GM12878 (cell line): ENCODE data around the gene PRSS12. TPM values are rescaled to one million over a fixed set of nuclear protein-coding genes. Genes with fewer than 3 reads are reported as not detected.
A peak's percentile ranks its signal among the peaks of the same experiment; 100 is the strongest.

Experiments
- ATF3 ChIP-seq: IDR thresholded peaks from 2 replicates; pipeline ENCODE4 v1.6.1; 2011; ENCODE audit warnings: low read depth, mild to moderate bottlenecking, low read length, moderate library complexity, borderline replicate concordance; ENCODE audit errors: extremely low read depth
- ATF7 ChIP-seq: fragments of 450-650 bp; IDR thresholded peaks from 2 replicates; pipeline ENCODE4 v1.6.1; 2016; ENCODE audit warnings: low read depth, mild to moderate bottlenecking
- BHLHE40 ChIP-seq, 2 experiments: fragments of 450-650 bp in 1 of 2; IDR thresholded peaks; 2 replicates each; pipeline ENCODE4 v1.6.1; 2011 to 2017; ENCODE audit warnings: low read depth in 2 of 2, borderline replicate concordance in 1 of 2, improper control_type of control experiment in 1 of 2, low read length in 1 of 2, mild to moderate bottlenecking in 1 of 2
- BMI1 ChIP-seq: fragments of 450-650 bp; IDR thresholded peaks from 2 replicates; pipeline ENCODE4 v1.6.1; 2016; ENCODE audit warnings: mild to moderate bottlenecking, moderate library complexity, borderline replicate concordance
- CHD4 ChIP-seq: fragments of 200-600 bp; sonication (generic); IDR thresholded peaks from 2 replicates; pipeline ENCODE4 v1.6.1; 2016; ENCODE audit warnings: mild to moderate bottlenecking
- EED ChIP-seq: sonication (generic); IDR thresholded peaks from 2 replicates; pipeline ENCODE4 v1.6.1; 2016; ENCODE audit warnings: antibody characterized with exemption, low read depth
- ETV6 ChIP-seq, 2 experiments: fragments of 450-650 bp in 1 of 2; IDR thresholded peaks in 1 of 2; conservative IDR thresholded peaks in 1 of 2; 2 replicates each; pipeline ENCODE4 v1.6.1; 2014; ENCODE audit warnings: antibody characterized with exemption in 1 of 2, borderline replicate concordance in 1 of 2, low read depth in 1 of 2, mild to moderate bottlenecking in 1 of 2, moderate library complexity in 1 of 2
- GATAD2B ChIP-seq: fragments of 450-650 bp; conservative IDR thresholded peaks from 2 replicates; pipeline ENCODE4 v1.6.1; 2017; ENCODE audit warnings: low read depth, mild to moderate bottlenecking, moderate library complexity
- IKZF1 ChIP-seq: fragments of 450-650 bp; conservative IDR thresholded peaks from 2 replicates; pipeline ENCODE4 v1.6.1; 2017; ENCODE audit warnings: antibody characterized with exemption, mild to moderate bottlenecking
- KDM1A ChIP-seq: fragments of 200-600 bp; sonication (generic); IDR thresholded peaks from 2 replicates; pipeline ENCODE4 v1.6.1; 2016; ENCODE audit warnings: borderline replicate concordance
- LARP7 ChIP-seq: fragments of 450-650 bp; IDR thresholded peaks from 2 replicates; pipeline ENCODE4 v1.6.1; 2017; ENCODE audit warnings: mild to moderate bottlenecking
- RB1 ChIP-seq: fragments of 450-650 bp; formaldehyde crosslinking; IDR thresholded peaks from 2 replicates; pipeline ENCODE4 v1.6.1; 2017; ENCODE audit warnings: mild to moderate bottlenecking, borderline replicate concordance
- SMARCA5 ChIP-seq: fragments of 450-650 bp; IDR thresholded peaks from 2 replicates; pipeline ENCODE4 v1.6.1; 2017; ENCODE audit warnings: mild to moderate bottlenecking
- SMC3 ChIP-seq: IDR thresholded peaks from 2 replicates; pipeline ENCODE4 v1.6.1; 2011; ENCODE audit warnings: low read length, improper control_type of control experiment, borderline replicate concordance
- TCF7 ChIP-seq: IDR thresholded peaks from 2 replicates; pipeline ENCODE4 v1.6.1; 2014; ENCODE audit warnings: antibody characterized with exemption, borderline replicate concordance
- YY1 ChIP-seq: IDR thresholded peaks from 2 replicates; pipeline ENCODE4 v1.6.1; 2011; ENCODE audit warnings: low read depth, mild to moderate bottlenecking, low read length
- ZNF592 ChIP-seq: fragments of 450-650 bp; IDR thresholded peaks from 2 replicates; pipeline ENCODE4 v1.6.1; 2017; ENCODE audit warnings: mild to moderate bottlenecking, moderate library complexity
- polyA plus RNA-seq, 11 experiments: library from polyadenylated mRNA; depleted of rRNA in 4 of 11; unstranded in 6 of 11; stranded (reverse) in 5 of 11; fragments of >200 nt; fragmentation: Nextera tagmentation in 4 of 11; fragmentation: Illumina TruSeq in 1 of 11; extraction: Ambion mirVana in 4 of 11; extraction: Trizol in 1 of 11; gene quantifications; 1 replicate in 1 of 11; 2 replicates in 10 of 11; pipeline versions ENCODE4 v1.2.1 to v1.2.3, GENCODE V29; 2011 to 2016; ENCODE audit warnings: inconsistent platforms in 2 of 11, missing spikeins in 2 of 11, low read depth in 1 of 11
- total RNA-seq, 4 experiments: library from RNA; depleted of rRNA in 3 of 4; stranded (reverse); fragments of >200 nt in 3 of 4; fragmentation: Illumina TruSeq in 1 of 4; extraction: Trizol in 1 of 4; gene quantifications; 2 replicates each; pipeline versions ENCODE4 v1.2.1 to v1.2.3, GENCODE V29; 2013 to 2021
- TF ChIP-seq, protein P1 (sequence below): IDR thresholded peaks from 2 replicates; pipeline ENCODE4 v1.6.1; 2012; ENCODE audit warnings: low read length, inconsistent platforms

PRSS12 gene
- total and polyA plus RNA-seq, 10 of the 15 experiments (the other 5 are each of a cell fraction or from before 2014, with no cell fraction given): 0.04 to 0.34 (median 0.11) TPM; not detected in 2

- TF ChIP-seq ATF7 (no peak), YY1 (0 out of 2 replicates have a peak, but pooled peaks have one; percentile 36), GATAD2B (peak; percentile 67), RB1 (no peak), BMI1 (no peak), ETV6 (conservative IDR thresholded peaks at IDR 0.05 in 1 of 2, IDR thresholded peaks at IDR 0.05 in 1 of 2; ENCODE audit: borderline replicate concordance in 1 of 2, low read depth in 1 of 2) (no peak), KDM1A (no peak), BHLHE40 (IDR thresholded peaks at IDR 0.05; ENCODE audit: borderline replicate concordance in 1 of 2, low read depth in 2 of 2, low read length in 1 of 2) (peak; percentile 64 to 88; a peak in 3 of 4 replicates), IKZF1 (peak; percentile 56), TCF7 (no peak), LARP7 (0 out of 2 replicates have a peak, but pooled peaks have one; percentile 26), SMC3 (peak; percentile 49; the same call in 1 of the 2 replicates), EED (no peak), CHD4 (no peak), ZNF592 (no peak), ATF3 (no peak), SMARCA5 (peak; percentile 44; the same call in 1 of the 2 replicates)
- TF ChIP-seq, protein P1, sequence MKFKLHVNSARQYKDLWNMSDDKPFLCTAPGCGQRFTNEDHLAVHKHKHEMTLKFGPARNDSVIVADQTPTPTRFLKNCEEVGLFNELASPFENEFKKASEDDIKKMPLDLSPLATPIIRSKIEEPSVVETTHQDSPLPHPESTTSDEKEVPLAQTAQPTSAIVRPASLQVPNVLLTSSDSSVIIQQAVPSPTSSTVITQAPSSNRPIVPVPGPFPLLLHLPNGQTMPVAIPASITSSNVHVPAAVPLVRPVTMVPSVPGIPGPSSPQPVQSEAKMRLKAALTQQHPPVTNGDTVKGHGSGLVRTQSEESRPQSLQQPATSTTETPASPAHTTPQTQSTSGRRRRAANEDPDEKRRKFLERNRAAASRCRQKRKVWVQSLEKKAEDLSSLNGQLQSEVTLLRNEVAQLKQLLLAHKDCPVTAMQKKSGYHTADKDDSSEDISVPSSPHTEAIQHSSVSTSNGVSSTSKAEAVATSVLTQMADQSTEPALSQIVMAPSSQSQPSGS: no peak
- TF ChIP-seq, all 136 proteins: peak for 8
Observed at GRCh38 chr4:118352843-118353533, at the start of gene PRSS12 (continued).
